WTC11 (cell line): ENCODE results near the gene NEURL3. TPM values are rescaled to one million over a fixed set of nuclear protein-coding genes. Genes with fewer than 3 reads are reported as not detected.

Experiments used
- ATAC-seq: fragments of 200-7000 bp; cut with Tn5 transposase; 2 replicates; pipeline ENCODE4 v1.10.0; 2021; ENCODE audit warnings: mild to moderate bottlenecking, moderate library complexity
- CTCF ChIA-PET: fragments of 300-600 bp; sonication (Branson Sonifier 250); formaldehyde crosslinking; loops from one replicate; lab custom pipeline; 2021; ENCODE audit warnings: antibody characterized with exemption; lab: Charles Lee
- POLR2A ChIA-PET: fragments of 350-600 bp; sonication (Branson Sonifier 250); formaldehyde crosslinking; loops from one replicate; lab custom pipeline; 2021; ENCODE audit warnings: antibody characterized with exemption; lab: Charles Lee
- DNase-seq: peaks from one replicate; pipeline ENCODE4 v3.0.0; 2021; ENCODE audit warnings: low spot score
- H3K27ac Mint-ChIP-seq: 2 replicates; pipeline ENCODE4 v1.8.0; 2021; ENCODE audit warnings: mixed read lengths
- H3K27me3 Mint-ChIP-seq: 2 replicates; pipeline ENCODE4 v1.8.0; 2021; ENCODE audit warnings: low read depth, mild to moderate bottlenecking, moderate library complexity, mixed read lengths
- H3K36me3 Mint-ChIP-seq: 2 replicates; pipeline ENCODE4 v1.8.0; 2021; ENCODE audit warnings: mixed read lengths
- H3K4me1 Mint-ChIP-seq: 2 replicates; pipeline ENCODE4 v1.8.0; 2022; ENCODE audit warnings: mixed read lengths
- H3K4me3 Mint-ChIP-seq: 2 replicates; pipeline ENCODE4 v1.8.0; 2021; ENCODE audit warnings: mild to moderate bottlenecking, moderate library complexity, mixed read lengths
- H3K9me3 Mint-ChIP-seq: 2 replicates; pipeline ENCODE4 v1.8.0; 2021; ENCODE audit warnings: mixed read lengths
- AR ChIP-seq: fragments of 250-450 bp; sonication (Bioruptor Pico); IDR thresholded peaks from 2 replicates; pipeline ENCODE4 v1.9.0; 2021; ENCODE audit warnings: mild to moderate bottlenecking
- CREB1 ChIP-seq: sonication (generic); formaldehyde crosslinking; IDR thresholded peaks from 2 replicates; pipeline ENCODE4 v1.8.0; 2023; ENCODE audit warnings: mild to moderate bottlenecking, missing genetic modification reagents
- ELF4 ChIP-seq: sonication (generic); formaldehyde crosslinking; IDR thresholded peaks from 2 replicates; pipeline ENCODE4 v1.8.1; 2022; ENCODE audit warnings: low read depth, mild to moderate bottlenecking, moderate library complexity, missing genetic modification reagents
- ESRRA ChIP-seq: sonication (generic); formaldehyde crosslinking; IDR thresholded peaks from 2 replicates; pipeline ENCODE4 v1.8.1; 2022; ENCODE audit warnings: mild to moderate bottlenecking, missing genetic modification reagents, borderline replicate concordance
- FOXK1 ChIP-seq: sonication (generic); formaldehyde crosslinking; IDR thresholded peaks from 2 replicates; pipeline ENCODE4 v1.8.0; 2022; ENCODE audit warnings: mild to moderate bottlenecking, moderate library complexity, missing genetic modification reagents
- GTF2I ChIP-seq: fragments of 250-450 bp; sonication (Bioruptor Pico); conservative IDR thresholded peaks from 2 replicates; pipeline ENCODE4 v1.4.0; 2021; ENCODE audit warnings: mild to moderate bottlenecking
- IRF2 ChIP-seq: sonication (generic); formaldehyde crosslinking; IDR thresholded peaks from 2 replicates; pipeline ENCODE4 v1.8.0; 2022; ENCODE audit warnings: low read depth, missing genetic modification reagents, borderline replicate concordance
- MXD4 ChIP-seq: fragments of 250-450 bp; sonication (Bioruptor Pico); IDR thresholded peaks from 2 replicates; pipeline ENCODE4 v1.8.0; 2021; ENCODE audit warnings: mild to moderate bottlenecking, moderate library complexity, borderline replicate concordance
- NFE2L1 ChIP-seq: sonication (generic); formaldehyde crosslinking; IDR thresholded peaks from 2 replicates; pipeline ENCODE4 v1.8.1; 2023; ENCODE audit warnings: missing genetic modification reagents
- NR2C2 ChIP-seq: sonication (generic); formaldehyde crosslinking; IDR thresholded peaks from 2 replicates; pipeline ENCODE4 v1.8.0; 2022; ENCODE audit warnings: mild to moderate bottlenecking, missing genetic modification reagents
- PRRX2 ChIP-seq: fragments of 250-450 bp; sonication (Bioruptor Pico); IDR thresholded peaks from 2 replicates; pipeline ENCODE4 v1.8.0; 2021; ENCODE audit warnings: mild to moderate bottlenecking
- SP1 ChIP-seq: sonication (generic); formaldehyde crosslinking; conservative IDR thresholded peaks from 2 replicates; pipeline ENCODE4 v1.8.1; 2022; ENCODE audit warnings: missing genetic modification reagents
- ZNF121 ChIP-seq: sonication (generic); formaldehyde crosslinking; IDR thresholded peaks from 2 replicates; pipeline ENCODE4 v1.8.0; 2023; ENCODE audit warnings: missing genetic modification reagents
- ZNF138 ChIP-seq: sonication (generic); formaldehyde crosslinking; conservative IDR thresholded peaks from 2 replicates; pipeline ENCODE4 v1.8.1; 2022; ENCODE audit warnings: mild to moderate bottlenecking, moderate library complexity, missing genetic modification reagents
- ZNF219 ChIP-seq: sonication (generic); formaldehyde crosslinking; IDR thresholded peaks from 2 replicates; pipeline ENCODE4 v1.8.0; 2023; ENCODE audit warnings: missing genetic modification reagents, mild to moderate bottlenecking, borderline replicate concordance
- ZNF317 ChIP-seq: sonication (generic); formaldehyde crosslinking; IDR thresholded peaks from 2 replicates; pipeline ENCODE4 v1.8.1; 2023; ENCODE audit warnings: low read depth, mild to moderate bottlenecking, moderate library complexity, missing genetic modification reagents, borderline replicate concordance
- ZNF671 ChIP-seq: fragments of 250-450 bp; sonication (Bioruptor Pico); IDR thresholded peaks from 2 replicates; pipeline ENCODE4 v1.8.0; 2021; ENCODE audit warnings: mild to moderate bottlenecking
- total RNA-seq: library from RNA; stranded (reverse); gene quantifications from 3 replicates; pipeline ENCODE4 v1.2.3, GENCODE V29; 2021
- TF ChIP-seq, protein P1 (sequence below): sonication (generic); formaldehyde crosslinking; IDR thresholded peaks from 2 replicates; pipeline ENCODE4 v1.8.1; 2023; ENCODE audit warnings: mild to moderate bottlenecking, missing genetic modification reagents
- TF ChIP-seq, protein P2 (sequence below): sonication (generic); formaldehyde crosslinking; IDR thresholded peaks from 2 replicates; pipeline ENCODE4 v1.8.1; 2022; ENCODE audit warnings: low read depth, mild to moderate bottlenecking, moderate library complexity, missing genetic modification reagents, borderline replicate concordance
- TF ChIP-seq, protein P3 (sequence below): sonication (generic); formaldehyde crosslinking; IDR thresholded peaks from 2 replicates; pipeline ENCODE4 v1.8.1; 2023; ENCODE audit warnings: mild to moderate bottlenecking, missing genetic modification reagents, moderate library complexity

Gene NEURL3
- total RNA-seq, 1 experiment from 2014 or later: not detected

DNA sequence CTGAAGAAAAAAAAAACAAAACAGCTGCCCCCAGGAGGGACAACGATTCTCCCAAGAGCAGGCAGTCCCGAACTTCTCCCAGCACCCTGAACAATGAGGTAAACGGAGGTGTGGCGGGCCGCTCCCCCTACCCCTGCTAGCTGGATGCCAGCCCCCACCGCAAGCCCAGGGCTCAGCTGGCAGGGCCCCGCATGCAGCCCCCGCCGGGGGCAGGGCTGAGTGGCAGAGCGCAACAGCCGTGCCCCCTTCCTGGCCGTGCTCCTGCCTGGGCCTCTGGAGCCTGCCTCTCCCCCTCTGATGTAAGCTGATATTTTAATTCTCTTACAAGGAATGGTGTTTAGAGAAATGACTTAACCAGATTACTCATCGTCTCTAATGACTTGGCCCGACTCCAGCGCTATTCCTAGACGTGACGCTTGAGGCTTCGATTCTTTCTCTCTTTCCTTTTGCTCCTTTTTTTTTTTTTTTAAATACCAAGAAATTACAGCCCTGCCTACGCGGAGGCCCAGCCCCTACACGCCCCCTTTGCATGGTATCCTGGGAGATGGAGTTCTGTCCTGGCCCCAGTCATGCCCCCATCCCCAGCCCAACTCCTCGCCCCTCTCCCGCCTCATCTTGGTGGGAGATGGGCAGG, 26.8 kb upstream of the NEURL3 start:
- peak; percentile 68 for DNase-seq
- H3K36me3 Mint-ChIP-seq: no peaks in the 10 kb centered on the region
- TF ChIP-seq IRF2 (CRISPR knock-in tag): no peak
- TF ChIP-seq ELF4 (CRISPR knock-in tag): no peak
- TF ChIP-seq SP1 (CRISPR knock-in tag): peak; percentile 66
- no peak for TF ChIP-seq FOXK1 (CRISPR knock-in tag)
- TF ChIP-seq ZNF219 (CRISPR knock-in tag): no peak
- H3K4me1 Mint-ChIP-seq: peaks cover 41% of the 10 kb centered on the region
- H3K9me3 Mint-ChIP-seq: no peaks in the 10 kb centered on the region
- peak; percentile 58 for ATAC-seq
- peaks cover 16% of the 10 kb centered on the region for H3K27me3 Mint-ChIP-seq
- ChIA-PET CTCF (interaction anchor here (0.9 to 7.7 kb wide), 4 partner anchors 18 to 23 kb away, joined by 6 to 84 read pairs (median 26); no protein-coding TSS in a partner anchor), POLR2A (interaction anchor here (0.5 to 0.7 kb wide), 2 partner anchors 145 to 1164 kb away, joined by 3 to 5 read pairs; no protein-coding TSS in a partner anchor)
- H3K4me3 Mint-ChIP-seq: peak overlapping the region; percentile 75
- no peak overlapping the region; the same call in 1 of the 2 replicates for H3K27ac Mint-ChIP-seq

- Mint-ChIP-seq H3K4me3 (peak overlapping the region; percentile 75), H3K9me3 (no peaks in the 10 kb centered on the region)
- POLR2A ChIA-PET: interaction anchor here (0.7 kb wide), 1 partner anchor 1165 kb away, joined by 3 read pairs; no protein-coding TSS in a partner anchor
Observed at GRCh38 chr2:96531366-96531765, 26.2 kb upstream of the NEURL3 start.

DNA sequence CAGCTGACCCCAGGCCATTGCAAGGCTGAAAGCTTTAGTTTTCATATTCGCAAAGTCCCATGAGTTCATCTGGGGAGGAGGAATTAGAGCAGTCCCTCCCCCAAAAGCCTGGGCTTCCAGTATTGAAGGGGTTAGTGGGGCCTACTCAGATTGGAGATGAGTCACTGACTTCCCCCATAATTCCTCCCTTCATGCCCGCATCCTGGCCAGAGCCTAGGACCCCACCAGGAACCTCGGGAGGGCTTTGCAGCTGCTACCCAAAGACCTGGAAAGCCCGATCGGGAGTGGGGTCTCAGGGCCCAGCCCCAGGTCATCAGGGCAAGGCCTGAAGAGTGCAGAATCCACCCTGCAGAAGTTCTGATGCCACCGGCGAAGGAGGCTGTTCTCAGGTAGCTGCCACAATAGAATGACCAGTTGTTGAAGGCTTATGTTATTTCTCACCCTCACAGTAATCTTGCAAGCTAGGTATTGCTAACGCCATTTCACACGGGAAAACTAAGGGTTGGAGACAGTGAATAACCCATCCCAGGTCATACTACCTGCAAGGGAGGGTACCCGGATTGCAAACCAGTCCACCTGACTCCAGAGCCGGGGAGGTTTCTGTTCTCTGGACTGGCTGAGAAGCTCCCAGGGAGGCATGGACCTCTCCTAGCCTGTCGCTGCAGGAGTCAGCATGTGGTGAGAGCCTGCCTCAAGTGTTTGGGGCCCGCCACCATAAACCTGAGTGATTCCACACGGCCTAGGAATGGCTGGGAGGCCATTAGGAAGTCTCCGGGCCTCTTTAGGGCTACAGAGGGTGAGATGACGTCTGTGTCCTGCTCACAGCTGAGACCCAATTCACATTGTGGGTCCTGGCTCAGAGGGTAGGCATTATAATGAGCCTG, 25.6 kb upstream of the NEURL3 start:
- Mint-ChIP-seq H3K4me3 (peak overlapping the region; percentile 75; the same call in 1 of the 2 replicates), H3K9me3 (no peaks in the 10 kb centered on the region), H3K4me1 (peaks cover 44% of the 10 kb centered on the region), H3K36me3 (no peaks in the 10 kb centered on the region), H3K27me3 (peaks cover 27% of the 10 kb centered on the region), H3K27ac (no peak overlapping the region)
- ChIA-PET CTCF (interaction anchor here (0.5 to 7.7 kb wide), 4 partner anchors 19 to 135 kb away, joined by 3 to 84 read pairs (median 20); no protein-coding TSS in a partner anchor), POLR2A (interaction anchor here (0.6 kb wide), 1 partner anchor 14 kb away, joined by 6 read pairs; no protein-coding TSS in a partner anchor)
- ATAC-seq: no peak
- no peak for DNase-seq
- TF ChIP-seq FOXK1 (CRISPR knock-in tag) (no peak), ZNF138 (CRISPR knock-in tag) (no peak), ZNF671 (CRISPR knock-in tag) (no peak), MXD4 (CRISPR knock-in tag) (no peak), CREB1 (CRISPR knock-in tag) (no peak), NR2C2 (CRISPR knock-in tag) (no peak), NFE2L1 (CRISPR knock-in tag) (no peak), ZNF317 (CRISPR knock-in tag) (no peak), PRRX2 (CRISPR knock-in tag) (no peak)
- TF ChIP-seq, protein P1, sequence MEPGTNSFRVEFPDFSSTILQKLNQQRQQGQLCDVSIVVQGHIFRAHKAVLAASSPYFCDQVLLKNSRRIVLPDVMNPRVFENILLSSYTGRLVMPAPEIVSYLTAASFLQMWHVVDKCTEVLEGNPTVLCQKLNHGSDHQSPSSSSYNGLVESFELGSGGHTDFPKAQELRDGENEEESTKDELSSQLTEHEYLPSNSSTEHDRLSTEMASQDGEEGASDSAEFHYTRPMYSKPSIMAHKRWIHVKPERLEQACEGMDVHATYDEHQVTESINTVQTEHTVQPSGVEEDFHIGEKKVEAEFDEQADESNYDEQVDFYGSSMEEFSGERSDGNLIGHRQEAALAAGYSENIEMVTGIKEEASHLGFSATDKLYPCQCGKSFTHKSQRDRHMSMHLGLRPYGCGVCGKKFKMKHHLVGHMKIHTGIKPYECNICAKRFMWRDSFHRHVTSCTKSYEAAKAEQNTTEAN (CRISPR knock-in tag): no peak

More at GRCh38 chr2:96531366-96531765, 26.2 kb upstream of the NEURL3 start:
- Mint-ChIP-seq H3K4me1 (peaks cover 46% of the 10 kb centered on the region), H3K36me3 (no peaks in the 10 kb centered on the region), H3K27me3 (peaks cover 22% of the 10 kb centered on the region), H3K27ac (no peak overlapping the region)
- no peak for DNase-seq
- CTCF ChIA-PET: interaction anchor here (0.9 to 7.7 kb wide), 3 partner anchors 19 to 24 kb away, joined by 6 to 84 read pairs (median 35); no protein-coding TSS in a partner anchor
- no peak for ATAC-seq
- TF ChIP-seq ESRRA (CRISPR knock-in tag): no peak
- no peak for TF ChIP-seq AR (CRISPR knock-in tag)
- TF ChIP-seq PRRX2 (CRISPR knock-in tag): no peak
- TF ChIP-seq, protein P2, sequence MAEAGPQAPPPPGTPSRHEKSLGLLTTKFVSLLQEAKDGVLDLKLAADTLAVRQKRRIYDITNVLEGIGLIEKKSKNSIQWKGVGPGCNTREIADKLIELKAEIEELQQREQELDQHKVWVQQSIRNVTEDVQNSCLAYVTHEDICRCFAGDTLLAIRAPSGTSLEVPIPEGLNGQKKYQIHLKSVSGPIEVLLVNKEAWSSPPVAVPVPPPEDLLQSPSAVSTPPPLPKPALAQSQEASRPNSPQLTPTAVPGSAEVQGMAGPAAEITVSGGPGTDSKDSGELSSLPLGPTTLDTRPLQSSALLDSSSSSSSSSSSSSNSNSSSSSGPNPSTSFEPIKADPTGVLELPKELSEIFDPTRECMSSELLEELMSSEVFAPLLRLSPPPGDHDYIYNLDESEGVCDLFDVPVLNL (CRISPR knock-in tag): no peak
- peak; percentile 21; the same call in 1 of the 2 replicates for TF ChIP-seq ZNF121 (CRISPR knock-in tag)
- no peak for TF ChIP-seq GTF2I
- TF ChIP-seq, protein P3, sequence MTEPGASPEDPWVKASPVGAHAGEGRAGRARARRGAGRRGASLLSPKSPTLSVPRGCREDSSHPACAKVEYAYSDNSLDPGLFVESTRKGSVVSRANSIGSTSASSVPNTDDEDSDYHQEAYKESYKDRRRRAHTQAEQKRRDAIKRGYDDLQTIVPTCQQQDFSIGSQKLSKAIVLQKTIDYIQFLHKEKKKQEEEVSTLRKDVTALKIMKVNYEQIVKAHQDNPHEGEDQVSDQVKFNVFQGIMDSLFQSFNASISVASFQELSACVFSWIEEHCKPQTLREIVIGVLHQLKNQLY (CRISPR knock-in tag): no peak
